Astrocyte of the hippocampus (primary cell): ENCODE results near the gene CDKN2B.

Source experiments
- DNase-seq: peaks from one replicate; pipeline ENCODE4 v3.0.0; 2011; ENCODE audit warnings: low read depth, low spot score

CDKN2B gene

DNA sequence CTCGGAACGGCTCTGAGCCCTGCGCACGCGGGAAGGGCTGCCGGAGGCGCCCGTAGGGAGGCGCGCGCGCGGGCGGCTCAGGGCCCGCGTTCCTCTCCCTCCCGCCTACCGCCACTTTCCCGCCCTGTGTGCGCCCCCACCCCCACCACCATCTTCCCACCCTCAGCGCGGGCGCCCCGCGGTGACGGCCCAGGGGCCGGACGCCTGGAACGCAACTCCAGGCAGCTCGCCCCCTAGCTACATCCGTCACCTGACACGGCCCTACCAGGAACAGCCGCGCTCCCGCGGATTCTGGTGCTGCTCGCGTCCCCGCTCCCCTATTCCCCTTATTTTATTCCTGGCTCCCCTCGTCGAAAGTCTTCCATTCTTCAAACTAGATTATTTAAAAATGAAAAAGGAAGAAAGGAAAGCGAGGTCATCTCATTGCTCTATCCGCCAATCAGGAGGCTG is 14.5 kb downstream of the CDKN2B start, which contains the start of gene CDKN2B-AS1:
Gene CDKN2B-AS1 (plus strand): TSS at position 236 of the 450 bp plus-strand sequence.
- peak; percentile 90 for DNase-seq

DNA sequence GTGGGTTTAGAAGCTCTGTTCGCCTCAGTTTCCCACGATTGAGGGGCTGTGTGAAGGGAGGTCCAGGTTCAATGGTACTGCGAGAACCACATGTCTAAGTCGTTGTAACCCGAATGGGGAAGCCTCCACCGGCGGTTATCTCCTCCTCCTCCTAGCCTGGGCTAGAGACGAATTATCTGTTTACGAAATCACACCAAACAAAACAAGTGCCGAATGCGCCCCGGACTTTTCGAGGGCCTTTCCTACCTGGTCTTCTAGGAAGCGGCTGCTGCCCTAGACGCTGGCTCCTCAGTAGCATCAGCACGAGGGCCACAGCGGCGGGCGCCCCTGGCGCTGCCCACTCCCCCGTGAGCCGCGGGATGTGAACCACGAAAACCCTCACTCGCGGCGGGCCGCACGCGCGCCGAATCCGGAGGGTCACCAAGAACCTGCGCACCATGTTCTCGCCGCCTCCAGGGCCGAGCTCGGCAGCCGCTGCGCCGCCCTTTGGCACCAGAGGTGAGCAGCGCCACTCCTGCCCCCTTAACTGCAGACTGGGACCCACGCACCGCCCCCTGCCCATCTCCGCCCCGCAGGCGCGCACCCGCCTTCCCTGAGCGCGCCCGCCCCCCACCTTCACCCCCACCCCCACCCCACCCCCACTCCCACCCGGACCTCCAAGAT is 15.1 kb downstream of the CDKN2B start, which contains the start of gene CDKN2A:
Gene CDKN2A (minus strand): TSS at position 500 of the 663 bp plus-strand sequence.
- DNase-seq, result peak; percentile 81

DNA sequence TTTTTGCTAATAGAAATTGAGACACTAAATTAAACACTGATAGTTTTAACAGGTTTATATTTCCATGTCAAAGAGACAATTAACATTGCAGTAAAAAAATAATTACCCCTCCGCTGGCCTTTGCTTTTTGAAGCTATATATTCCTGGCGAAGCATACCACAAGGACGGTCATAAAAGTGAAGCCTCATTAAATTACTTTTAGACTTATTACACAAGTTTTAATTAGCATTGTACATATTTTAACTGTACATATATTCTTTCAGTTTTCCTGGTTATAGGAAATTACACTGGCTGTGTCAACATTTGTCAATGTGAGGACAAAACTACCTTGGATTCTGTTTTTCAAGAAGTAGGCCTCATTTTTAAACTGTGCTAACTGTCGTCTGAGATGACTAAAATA is 16.1 kb downstream of the CDKN2B start:
- DNase-seq, result no peak

DNA sequence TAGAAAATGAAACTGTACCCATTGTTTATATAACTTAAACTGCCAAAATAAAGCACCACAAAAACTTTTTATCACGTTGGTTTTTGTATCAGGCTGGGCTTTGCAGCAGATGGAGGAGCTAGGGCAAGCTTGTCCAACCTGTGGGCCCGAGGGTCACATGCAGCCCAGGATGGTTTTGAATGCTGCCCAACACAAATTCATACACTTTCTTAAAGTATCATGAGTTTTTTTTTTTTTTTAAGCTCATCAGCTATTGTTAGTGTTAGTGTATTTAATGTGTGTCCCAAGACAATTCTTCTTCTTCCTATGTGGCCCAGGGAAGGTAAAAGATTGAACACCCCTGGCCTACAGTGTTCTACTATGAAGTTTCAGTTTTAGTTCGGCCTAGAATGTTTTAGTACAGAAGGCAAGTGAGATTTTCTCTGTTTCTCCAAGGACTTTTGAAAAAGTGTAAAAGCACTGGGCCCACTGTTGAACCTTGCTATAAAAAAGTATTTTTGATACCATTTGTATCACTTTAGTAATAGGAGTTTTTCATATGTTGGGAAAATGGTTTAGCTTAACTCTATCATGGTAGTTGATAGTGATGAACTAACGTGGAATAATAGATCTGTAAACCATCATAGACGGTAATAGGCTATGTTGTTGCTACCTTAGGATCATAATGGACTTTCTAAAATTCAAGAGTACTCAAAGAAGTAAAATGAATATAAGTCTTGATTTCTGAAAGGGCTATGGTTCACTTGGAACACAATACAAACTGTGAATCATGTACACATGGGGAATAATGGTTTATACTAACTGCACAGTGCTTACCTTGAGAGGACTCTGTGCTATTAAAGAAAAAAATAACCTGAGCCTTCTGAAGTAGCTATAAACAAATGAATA is 17.8 kb downstream of the CDKN2B start:
- DNase-seq, result no peak

DNA sequence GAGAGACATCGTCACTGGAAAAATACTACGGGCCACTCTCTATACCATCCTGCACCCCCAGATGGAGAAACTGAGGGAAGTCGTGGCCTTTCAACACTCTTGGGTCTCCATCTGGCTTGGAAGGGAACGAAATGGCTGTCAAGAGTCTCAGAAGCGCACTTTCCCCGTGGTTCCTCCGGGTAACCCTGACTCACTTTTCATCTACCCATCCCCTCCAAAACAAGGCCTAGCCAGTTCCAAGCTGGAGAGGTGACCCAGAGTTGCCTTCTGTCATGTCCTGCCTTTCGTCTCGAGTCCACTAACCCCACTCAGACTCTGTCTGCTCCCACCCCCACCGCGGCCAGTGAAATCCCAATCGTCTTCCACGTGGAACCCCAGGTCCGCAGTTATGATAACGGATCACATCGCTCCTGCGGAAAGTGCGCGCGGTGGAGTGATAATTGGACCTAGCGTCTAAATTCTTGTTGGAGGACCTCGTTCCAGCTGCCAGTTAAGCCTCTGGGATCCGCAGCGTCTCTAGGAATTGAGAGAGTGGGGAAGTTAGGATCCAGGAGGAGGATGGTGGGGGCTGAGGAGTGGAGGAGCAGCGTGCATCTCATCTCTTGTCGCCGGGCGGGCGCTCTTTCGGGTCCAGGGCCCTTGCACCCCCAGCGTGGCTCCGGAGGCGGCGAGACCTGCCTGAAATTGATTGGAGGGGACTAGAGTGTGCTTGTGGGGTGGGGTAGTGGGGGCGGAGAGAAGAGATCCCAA is 19.5 kb downstream of the CDKN2B start:
- no peak for DNase-seq

DNA sequence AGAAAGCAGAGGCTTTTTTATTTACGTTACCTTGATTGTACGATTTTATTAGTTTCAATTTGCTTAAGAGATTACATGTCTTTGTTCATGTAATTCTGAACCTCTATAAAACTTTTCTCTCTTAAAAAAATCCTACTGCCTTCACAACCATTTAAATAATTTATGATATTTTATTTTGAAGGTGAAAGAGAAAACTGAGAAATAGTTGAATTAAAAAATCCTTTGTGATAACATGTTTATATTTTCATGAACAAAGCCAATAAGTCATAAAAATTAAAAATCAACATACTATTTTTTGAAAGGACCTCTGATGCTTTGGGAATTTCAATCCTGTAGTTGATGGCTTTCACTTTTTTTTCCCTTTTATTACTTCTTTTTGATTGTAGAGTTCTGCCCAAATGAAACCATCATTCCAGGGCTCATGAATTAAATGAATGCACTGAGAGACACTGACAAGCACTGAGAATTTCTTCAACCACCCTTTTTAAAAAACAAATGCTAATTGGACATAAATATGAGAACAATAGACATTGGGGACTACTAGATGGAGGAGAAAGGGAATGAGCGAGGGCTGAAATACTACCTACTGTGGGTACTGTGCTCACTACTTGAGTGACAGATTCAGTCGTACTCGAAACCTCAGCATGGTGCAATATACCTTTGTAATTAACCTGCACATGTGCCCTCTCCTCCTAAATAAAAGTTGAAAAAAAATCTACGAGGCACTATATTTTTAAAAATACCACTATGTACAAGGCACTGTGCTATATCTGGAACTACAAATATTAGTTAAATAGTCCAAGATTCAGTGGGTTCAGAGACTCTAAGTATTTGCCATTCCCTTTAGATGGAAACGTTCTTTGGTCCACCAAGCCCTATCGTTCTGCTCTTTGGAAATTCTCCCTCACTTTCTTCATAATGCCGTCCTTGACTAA is 20.8 kb downstream of the CDKN2B start:
- DNase-seq, result no peak

DNA sequence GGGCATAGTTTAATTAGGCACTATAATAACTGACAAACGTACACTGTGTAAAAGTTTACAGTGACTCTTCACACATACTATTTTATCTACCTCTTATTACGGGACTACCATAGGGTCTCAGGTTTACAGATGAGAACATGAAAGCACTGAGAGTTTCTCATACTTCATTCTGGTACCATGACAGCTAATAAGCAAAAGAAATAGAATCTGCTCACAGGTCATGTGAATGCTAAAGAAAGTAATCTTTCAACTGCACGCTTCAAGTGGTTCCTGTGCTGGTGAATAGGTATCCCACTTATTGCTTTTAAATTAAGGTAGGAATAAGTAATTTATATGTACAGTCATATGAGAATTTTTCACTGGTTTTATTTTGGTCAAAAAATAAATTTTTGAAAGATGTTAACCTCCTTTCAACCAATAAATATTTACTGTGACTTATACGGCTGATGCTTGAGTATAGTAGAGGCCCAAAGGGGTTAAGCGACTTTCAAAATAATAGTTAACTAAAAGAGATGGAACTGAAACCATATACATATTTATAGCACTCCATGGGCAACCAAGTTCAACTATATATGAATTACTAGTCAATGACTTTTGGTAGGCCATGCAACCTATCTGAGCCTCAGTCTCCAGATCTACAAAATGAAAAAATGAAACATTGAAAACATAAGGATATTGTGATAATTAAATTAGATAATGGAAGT is 23.0 kb downstream of the CDKN2B start:
- DNase-seq, result no peak

DNA sequence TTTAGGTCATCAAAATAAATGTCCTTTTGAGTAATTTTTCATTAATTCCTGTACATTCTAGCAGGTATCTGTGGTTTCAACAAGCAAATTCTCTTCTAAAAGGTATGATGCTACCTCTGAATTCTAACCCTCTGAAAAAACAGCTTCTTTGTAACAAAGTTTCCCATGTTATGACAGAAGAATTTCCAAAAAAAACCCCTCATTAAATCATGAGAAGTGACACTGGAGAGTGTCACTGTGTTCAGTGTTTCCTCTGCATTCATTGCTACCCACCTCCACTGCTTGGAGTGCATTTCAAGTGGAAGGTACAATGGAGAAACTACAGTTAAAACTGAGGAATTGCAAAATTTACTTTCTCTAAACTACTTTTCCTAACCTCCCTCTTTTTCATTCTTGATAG is 25.0 kb downstream of the CDKN2B start:
- DNase-seq, result no peak

DNA sequence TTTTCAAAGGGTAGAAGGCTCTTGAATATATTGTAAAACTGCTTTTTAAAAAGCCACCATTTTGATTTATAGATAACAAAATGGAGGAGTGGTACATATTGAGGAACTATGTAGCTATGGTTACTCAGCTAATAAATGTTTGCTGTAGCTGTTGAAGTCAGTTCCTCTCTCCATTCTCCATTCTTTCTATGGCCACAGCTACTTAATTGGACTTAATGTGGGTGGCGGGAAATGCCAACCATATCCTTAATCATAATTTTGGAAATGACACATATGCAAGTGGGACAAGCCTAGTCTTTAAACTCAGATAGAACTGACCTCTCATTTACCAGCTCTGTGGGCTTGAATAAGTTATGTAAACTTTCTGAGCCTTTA is 25.6 kb downstream of the CDKN2B start:
- no peak for DNase-seq

DNA sequence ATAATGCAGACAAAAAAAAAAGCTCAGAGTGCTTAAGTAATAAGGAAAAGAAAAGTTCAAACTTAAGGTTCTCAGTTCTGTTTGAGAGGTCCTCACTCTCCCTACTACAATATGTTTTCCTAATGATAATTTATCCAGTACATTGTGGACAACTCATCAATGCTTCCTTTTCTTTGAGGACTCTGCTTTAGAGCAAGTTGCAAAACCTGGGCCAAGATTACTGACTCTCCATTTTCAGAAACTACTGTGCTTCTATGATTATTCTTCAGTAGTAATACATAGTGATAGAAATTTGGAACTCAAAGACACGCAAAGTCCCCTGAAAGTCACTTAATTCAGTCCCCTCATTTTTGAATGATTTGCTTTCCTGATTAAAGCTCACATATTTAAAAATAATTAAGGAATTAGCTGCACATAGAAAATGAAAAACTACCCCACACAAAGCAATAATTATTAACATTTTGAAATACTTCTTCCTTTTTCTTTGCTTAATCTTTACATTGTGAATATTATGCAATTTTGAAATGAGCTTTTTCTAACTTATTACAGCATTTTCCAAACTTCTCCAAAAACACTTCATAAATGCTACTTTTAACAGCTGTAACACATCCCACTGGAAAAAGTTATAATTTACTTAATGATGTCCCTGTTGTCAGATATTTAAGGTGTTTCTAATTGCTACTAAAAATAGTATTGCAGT is 26.1 kb downstream of the CDKN2B start:
- DNase-seq, result no peak

DNA sequence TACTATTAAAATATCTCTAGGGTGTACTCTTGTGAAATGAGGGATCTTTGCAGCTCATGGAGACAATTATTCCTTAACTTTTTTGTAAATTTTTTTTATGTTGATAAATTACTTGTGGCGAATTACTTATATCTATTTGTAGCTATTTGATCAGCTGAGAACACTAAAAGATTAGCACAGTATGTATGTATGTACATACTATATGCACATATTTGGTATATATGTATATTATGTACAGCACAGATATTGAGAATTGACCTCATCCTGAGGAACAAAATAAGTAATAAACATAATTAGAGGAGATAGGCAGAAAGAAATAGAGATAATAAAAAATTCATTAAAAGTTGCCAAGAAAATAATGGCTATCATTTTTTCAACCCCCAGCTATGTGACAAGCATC is 26.7 kb downstream of the CDKN2B start:
- DNase-seq, result no peak

DNA sequence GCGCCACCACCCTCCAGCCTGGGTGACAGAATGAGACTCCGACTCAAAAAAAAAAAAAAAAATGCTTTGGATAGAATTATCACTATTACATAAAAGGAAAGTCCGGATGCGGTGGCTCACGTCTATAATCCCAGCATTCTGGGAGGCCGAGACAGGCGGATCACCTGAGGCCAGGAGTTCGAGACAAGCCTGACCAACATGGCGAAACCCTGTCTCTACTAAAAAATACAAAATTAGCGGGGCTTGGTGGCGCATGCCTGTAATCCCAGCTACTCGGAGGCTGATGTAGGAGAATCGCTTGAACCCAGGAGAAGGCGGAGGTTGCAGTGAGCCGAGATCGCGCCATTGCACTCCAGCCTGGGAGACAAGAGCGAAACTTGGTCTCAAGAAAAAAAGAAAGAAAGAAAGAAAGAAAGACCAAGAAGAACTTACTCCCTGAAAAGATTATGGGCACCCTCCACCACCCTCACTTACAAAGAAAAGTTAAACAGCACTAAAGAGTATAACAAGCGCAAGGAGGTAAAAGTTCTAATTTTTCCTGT is 32.7 kb downstream of the CDKN2B start:
- DNase-seq, result no peak

DNA sequence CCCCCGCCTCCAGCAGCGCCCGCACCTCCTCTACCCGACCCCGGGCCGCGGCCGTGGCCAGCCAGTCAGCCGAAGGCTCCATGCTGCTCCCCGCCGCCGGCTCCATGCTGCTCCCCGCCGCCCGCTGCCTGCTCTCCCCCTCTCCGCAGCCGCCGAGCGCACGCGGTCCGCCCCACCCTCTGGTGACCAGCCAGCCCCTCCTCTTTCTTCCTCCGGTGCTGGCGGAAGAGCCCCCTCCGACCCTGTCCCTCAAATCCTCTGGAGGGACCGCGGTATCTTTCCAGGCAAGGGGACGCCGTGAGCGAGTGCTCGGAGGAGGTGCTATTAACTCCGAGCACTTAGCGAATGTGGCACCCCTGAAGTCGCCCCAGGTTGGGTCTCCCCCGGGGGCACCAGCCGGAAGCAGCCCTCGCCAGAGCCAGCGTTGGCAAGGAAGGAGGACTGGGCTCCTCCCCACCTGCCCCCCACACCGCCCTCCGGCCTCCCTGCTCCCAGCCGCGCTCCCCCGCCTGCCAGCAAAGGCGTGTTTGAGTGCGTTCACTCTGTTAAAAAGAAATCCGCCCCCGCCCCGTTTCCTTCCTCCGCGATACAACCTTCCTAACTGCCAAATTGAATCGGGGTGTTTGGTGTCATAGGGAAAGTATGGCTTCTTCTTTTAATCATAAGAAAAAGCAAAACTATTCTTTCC is 34.2 kb downstream of the CDKN2B start:
- DNase-seq, result peak; percentile 90

DNA sequence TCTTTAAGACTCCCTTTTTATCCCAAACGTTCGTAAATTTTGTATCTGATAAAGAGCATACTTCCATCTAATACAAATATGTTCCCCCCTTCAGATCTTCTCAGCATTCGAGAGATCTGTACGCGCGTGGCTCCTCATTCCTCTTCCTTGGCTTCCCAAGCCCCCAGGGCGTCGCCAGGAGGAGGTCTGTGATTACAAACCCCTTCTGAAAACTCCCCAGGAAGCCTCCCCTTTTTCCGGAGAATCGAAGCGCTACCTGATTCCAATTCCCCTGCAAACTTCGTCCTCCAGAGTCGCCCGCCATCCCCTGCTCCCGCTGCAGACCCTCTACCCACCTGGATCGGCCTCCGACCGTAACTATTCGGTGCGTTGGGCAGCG is 34.8 kb downstream of the CDKN2B start:
- DNase-seq, result no peak

DNA sequence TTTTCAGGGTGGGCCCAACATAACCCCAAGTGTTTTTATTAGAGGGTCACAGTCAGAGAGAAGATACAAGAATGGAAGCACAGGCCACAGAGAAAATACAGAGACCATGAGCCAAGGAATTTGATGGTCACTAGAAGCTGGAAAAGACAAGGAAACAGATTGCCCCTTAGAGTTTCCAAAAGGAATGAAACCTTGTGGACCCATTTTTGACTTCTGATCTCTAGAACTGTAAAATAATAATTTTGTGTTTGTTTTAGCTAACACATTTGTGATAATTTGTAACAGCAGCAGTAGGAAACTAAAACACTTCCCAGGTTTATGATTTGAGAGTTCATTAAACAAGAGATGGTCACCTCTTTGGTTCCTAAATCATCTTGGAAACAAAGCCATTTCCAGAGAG is 36.7 kb downstream of the CDKN2B start:
- DNase-seq, result peak; percentile 20

DNA sequence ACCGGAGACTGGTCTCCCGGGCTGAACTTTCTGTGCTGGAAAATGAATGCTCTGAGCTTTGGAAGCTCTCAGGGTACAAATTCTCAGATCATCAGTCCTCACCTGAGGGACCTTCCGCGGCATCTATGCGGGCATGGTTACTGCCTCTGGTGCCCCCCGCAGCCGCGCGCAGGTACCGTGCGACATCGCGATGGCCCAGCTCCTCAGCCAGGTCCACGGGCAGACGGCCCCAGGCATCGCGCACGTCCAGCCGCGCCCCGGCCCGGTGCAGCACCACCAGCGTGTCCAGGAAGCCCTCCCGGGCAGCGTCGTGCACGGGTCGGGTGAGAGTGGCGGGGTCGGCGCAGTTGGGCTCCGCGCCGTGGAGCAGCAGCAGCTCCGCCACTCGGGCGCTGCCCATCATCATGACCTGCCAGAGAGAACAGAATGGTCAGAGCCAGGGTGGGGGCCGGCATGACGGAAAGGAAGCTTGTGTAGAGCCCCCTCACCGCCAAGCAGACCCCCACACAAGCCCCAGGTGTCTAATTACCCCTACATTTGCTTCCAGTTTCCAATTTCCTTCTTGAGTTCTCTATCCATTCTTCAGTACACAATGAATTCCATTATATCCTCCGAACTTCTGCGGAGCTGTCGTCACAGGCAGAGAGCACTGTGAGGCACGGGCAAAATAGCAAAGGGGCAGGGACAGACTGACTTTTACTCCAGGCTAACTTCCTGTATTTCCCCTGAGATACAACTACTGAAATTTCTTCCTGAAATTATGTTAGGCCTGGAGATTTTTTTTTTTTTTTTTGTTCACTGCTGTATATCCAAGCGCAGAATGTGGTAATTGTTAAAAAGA is 38.1 kb downstream of the CDKN2B start:
- peak; percentile 55 for DNase-seq

DNA sequence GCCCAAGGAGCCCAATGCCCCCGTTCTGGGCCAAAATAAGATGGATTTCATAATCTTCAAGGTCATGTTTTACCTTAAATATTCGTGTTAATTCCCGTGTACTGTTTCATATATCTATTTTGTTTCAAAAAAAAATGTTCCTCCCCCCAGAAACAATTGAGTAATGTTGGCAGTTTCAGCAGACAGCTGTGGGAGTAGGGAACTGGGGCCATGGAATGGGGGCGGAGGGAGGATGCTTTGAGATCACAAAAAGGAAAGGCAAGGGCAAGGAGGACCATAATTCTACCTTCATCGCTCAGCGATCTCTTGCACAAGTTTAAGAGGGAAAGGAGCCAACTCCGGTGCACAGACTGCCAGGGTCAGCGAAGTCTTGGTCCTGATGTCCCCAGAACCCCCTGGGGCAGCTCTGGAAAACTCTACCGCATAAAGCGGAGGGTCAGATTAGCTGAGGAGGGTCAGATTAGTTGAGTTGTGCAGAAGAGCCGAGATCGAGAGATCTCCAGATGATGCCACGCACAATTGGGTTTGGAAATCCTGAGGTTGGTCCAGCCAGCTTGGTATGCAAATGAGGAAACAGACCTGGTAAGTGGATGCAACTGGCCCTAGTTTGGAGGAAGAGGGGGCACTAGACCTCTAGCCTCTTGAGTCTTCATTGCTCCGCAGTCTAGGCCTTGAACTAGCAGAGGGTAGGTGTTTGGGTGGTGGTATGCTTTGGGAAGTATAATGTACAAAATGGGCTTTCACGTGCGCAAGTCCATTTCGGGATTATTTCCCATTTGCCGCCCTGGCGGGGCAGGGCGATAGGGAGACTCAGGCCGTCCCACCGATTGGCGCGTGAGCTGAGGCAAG is 38.9 kb downstream of the CDKN2B start:
- DNase-seq, result peak; percentile 12
